ENCODE data around the gene TMPRSS13. TPM values are rescaled to one million over a fixed set of nuclear protein-coding genes. Genes with fewer than 3 reads are reported as not detected.

TMPRSS13 gene
- total and polyA plus RNA-seq, 8 donors = 0.19 to 3.8 (median 1.2) TPM; not detected in 3

GRCh38 chr11:117870103-117870952 is 58.9 kb downstream of the TMPRSS13 start:
- peak in 1 of 2 donors; percentile 66 for DNase-seq
- no peak for TF ChIP-seq POLR2AphosphoS5 (IDR thresholded peaks at IDR 0.05)
- TF ChIP-seq EP300 (IDR thresholded peaks at IDR 0.05) = no peak
- no peak for TF ChIP-seq CTCF (IDR thresholded peaks at IDR 0.05)
- TF ChIP-seq POLR2A (IDR thresholded peaks at IDR 0.05) = no peak
- 63 to 80% (median 69%) methylated on average over 7 to 9 of the region's 9 CpGs for WGBS, 5 donors
- intact Hi-C loops (cut with DNase I; ENCODE audit: low total_unique reads) = no loop called here
- H3K9me3 ChIP-seq = no peaks in the 10 kb centered on the region
- H3K27me3 ChIP-seq = peaks cover 0 to 39% (median 11%) of the 10 kb centered on the region in 3 donors
- H3K4me1 ChIP-seq = peaks cover 12 to 81% (median 36%) of the 10 kb centered on the region in 4 donors
- H3K27ac ChIP-seq = peak overlapping the region in 3 of 5 donors; percentile 15 to 90 (median 38)
- no peaks in the 10 kb centered on the region for H3K36me3 ChIP-seq
- H3K4me3 ChIP-seq = no peak overlapping the region

- no peak overlapping the region for H3K4me3 ChIP-seq
- intact Hi-C loops (cut with DNase I; ENCODE audit: low total_unique reads) = no loop called here
- peak in 1 of 2 donors; percentile 47 for DNase-seq
- H3K27ac ChIP-seq = peak overlapping the region in 3 of 5 donors; percentile 15 to 90 (median 38)
- peaks cover 0 to 32% (median 4%) of the 10 kb centered on the region in 3 donors for H3K27me3 ChIP-seq
- 55 to 64% (median 61%) methylated on average over 4 of the region's 4 CpGs for WGBS, 5 donors
- no peaks in the 10 kb centered on the region for H3K9me3 ChIP-seq
- peaks cover 5 to 73% (median 29%) of the 10 kb centered on the region in 4 donors for H3K4me1 ChIP-seq
- TF ChIP-seq POLR2AphosphoS5 (IDR thresholded peaks at IDR 0.05) (no peak), CTCF (IDR thresholded peaks at IDR 0.05) (no peak), EP300 (IDR thresholded peaks at IDR 0.05) (no peak), POLR2A (IDR thresholded peaks at IDR 0.05) (no peak)
- no peaks in the 10 kb centered on the region for H3K36me3 ChIP-seq
Measured at GRCh38 chr11:117869604-117870003, 59.6 kb downstream of the TMPRSS13 start.

GRCh38 chr11:117868815-117869561 is 60.2 kb downstream of the TMPRSS13 start:
- peaks cover 3 to 69% (median 25%) of the 10 kb centered on the region in 4 donors for H3K4me1 ChIP-seq
- H3K36me3 ChIP-seq = no peaks in the 10 kb centered on the region
- H3K27ac ChIP-seq = peak overlapping the region in 3 of 5 donors; percentile 15 to 90 (median 38)
- DNase-seq = no peak
- WGBS, 5 donors = 69 to 85% (median 80%) methylated on average over 12 to 17 of the region's 17 CpGs
- no peaks in the 10 kb centered on the region for H3K9me3 ChIP-seq
- intact Hi-C loops (cut with DNase I; ENCODE audit: low total_unique reads) = no loop called here
- H3K27me3 ChIP-seq = peaks cover 0 to 26% (median 0%) of the 10 kb centered on the region in 3 donors
- TF ChIP-seq CTCF (IDR thresholded peaks at IDR 0.05) (no peak), POLR2AphosphoS5 (IDR thresholded peaks at IDR 0.05) (no peak), EP300 (IDR thresholded peaks at IDR 0.05) (no peak), POLR2A (IDR thresholded peaks at IDR 0.05) (no peak)
- no peak overlapping the region for H3K4me3 ChIP-seq

GRCh38 chr11:117868088-117868487 is 61.1 kb downstream of the TMPRSS13 start:
- intact Hi-C loops (cut with DNase I; ENCODE audit: low total_unique reads) = no loop called here
- TF ChIP-seq EP300 (IDR thresholded peaks at IDR 0.05) = no peak
- TF ChIP-seq POLR2AphosphoS5 (IDR thresholded peaks at IDR 0.05) = no peak
- TF ChIP-seq POLR2A (IDR thresholded peaks at IDR 0.05) = no peak
- no peak for TF ChIP-seq CTCF (IDR thresholded peaks at IDR 0.05)
- Histone ChIP-seq H3K9me3 (no peaks in the 10 kb centered on the region), H3K27ac (no peak overlapping the region), H3K4me3 (no peak overlapping the region), H3K4me1 (peaks cover 0 to 62% (median 21%) of the 10 kb centered on the region in 4 donors), H3K27me3 (peaks cover 0 to 18% (median 0%) of the 10 kb centered on the region in 3 donors), H3K36me3 (no peaks in the 10 kb centered on the region)
- no peak for DNase-seq
- WGBS, 5 donors = 69 to 85% (median 75%) methylated on average over 11 of the region's 11 CpGs
